Transverse colon (tissue), 4 donors: Measurements from ENCODE around the gene C8A. TPM values are rescaled to one million over a fixed set of nuclear protein-coding genes. Genes with fewer than 3 reads are reported as not detected.

Experiments used
- DNase-seq: peaks from one replicate; pipeline ENCODE4 v3.0.0-alpha.2; 2019
- H3K27ac ChIP-seq, 4 donors: fragments of 200-600 bp; sonication (generic); 2 replicates each; pipeline ENCODE4 v1.5.1; 2016 to 2018; ENCODE audit warnings: inconsistent platforms in 4 of 4
- H3K27me3 ChIP-seq: fragments of 200-600 bp; sonication (generic); 2 replicates; pipeline ENCODE4 v1.5.1; 2017; ENCODE audit warnings: inconsistent platforms
- H3K36me3 ChIP-seq, 4 donors: fragments of 200-600 bp; sonication (generic); 2 replicates each; pipeline ENCODE4 v1.5.1; 2017 to 2019; ENCODE audit warnings: inconsistent platforms in 4 of 4
- H3K4me1 ChIP-seq, 4 donors: fragments of 200-600 bp; sonication (generic); 2 replicates each; pipeline ENCODE4 v1.5.1; 2017 to 2020; ENCODE audit warnings: inconsistent platforms in 4 of 4
- H3K4me3 ChIP-seq, 4 donors: fragments of 200-600 bp; sonication (generic); 1 replicate in 1 of 4; 2 replicates in 3 of 4; pipeline versions ENCODE4 v1.5.1 to v1.6.1; 2017 to 2019; ENCODE audit warnings: inconsistent platforms in 4 of 4
- H3K9me3 ChIP-seq, 2 donors: fragments of 200-600 bp; sonication (generic); 2 replicates each; pipeline ENCODE4 v1.5.1; 2017 to 2019; ENCODE audit warnings: inconsistent platforms in 2 of 2
- CTCF ChIP-seq, 5 experiments: fragments of 200-600 bp in 3 of 5; fragments of 450-650 bp in 2 of 5; sonication (generic) in 3 of 5; IDR thresholded peaks; 1 replicate in 2 of 5; 2 replicates in 3 of 5; pipeline ENCODE4 v1.5.1; 2016 to 2017; ENCODE audit warnings: antibody characterized with exemption in 5 of 5, inconsistent platforms in 3 of 5, mild to moderate bottlenecking in 2 of 5, moderate library complexity in 1 of 5
- EP300 ChIP-seq: sonication (generic); formaldehyde crosslinking; IDR thresholded peaks from one replicate; pipeline ENCODE4 v1.6.1; 2017; ENCODE audit warnings: antibody characterized with exemption, low read depth
- POLR2A ChIP-seq: fragments of 450-650 bp; IDR thresholded peaks from one replicate; pipeline ENCODE4 v1.6.1; 2016; ENCODE audit warnings: antibody characterized with exemption, mild to moderate bottlenecking, moderate library complexity
- POLR2AphosphoS5 ChIP-seq, 3 donors: sonication (generic); formaldehyde crosslinking; IDR thresholded peaks; one replicate each; pipeline ENCODE4 v1.6.1; 2016; ENCODE audit warnings: antibody characterized with exemption in 3 of 3
- WGBS, 2 donors: methylation state at CpG; one replicate each; pipeline ENCODE4 v1.1.5; 2018; ENCODE audit warnings: low coverage in 1 of 2; 5-methylcytosine and 5-hydroxymethylcytosine counted together
- in situ Hi-C, 4 donors: fragments of 200-750 bp; cut with MboI; loops; one replicate each; pipeline versions ENCODE4 v1.15.0 to v1.15.1; 2017; ENCODE audit warnings: low sequenced_read_pairs in 3 of 4, low pct_ligation_motif_present in 1 of 4, low pct_unique_long_range_greater_than_20kb in 1 of 4
- intact Hi-C: fragments of 100-400 bp; cut with DNase I; formaldehyde crosslinking; loops from one replicate; pipeline ENCODE4 v1.15.1; 2023; ENCODE audit warnings: low total_unique reads
- total RNA-seq, 4 donors: library from RNA; depleted of rRNA; stranded (reverse); fragments of >200 nt; gene quantifications; one replicate each; pipeline ENCODE4 v1.1.0, GENCODE V29; 2016

The C8A gene
- total RNA-seq, 4 donors from 2014 or later = not detected

- H3K4me1 ChIP-seq = no peaks in the 10 kb centered on the region
- no peak for DNase-seq
- intact Hi-C loops (no loop called here), in situ Hi-C loops (no loop called here)
- H3K4me3 ChIP-seq = no peak overlapping the region
- no peak for TF ChIP-seq EP300
- TF ChIP-seq POLR2AphosphoS5 (IDR thresholded peaks at IDR 0.05) = no peak
- no peak for TF ChIP-seq POLR2A
- no peak for TF ChIP-seq CTCF (IDR thresholded peaks at IDR 0.05)
- no peaks in the 10 kb centered on the region for H3K27me3 ChIP-seq
- 89 to 90% methylated on average over 1 to 2 of the region's 2 CpGs for WGBS, 2 donors
- H3K27ac ChIP-seq = no peak overlapping the region
- H3K36me3 ChIP-seq = no peaks in the 10 kb centered on the region
- H3K9me3 ChIP-seq = no peaks in the 10 kb centered on the region
Measured at GRCh38 chr1:56929492-56929891, 74.9 kb downstream of the C8A start.

- in situ Hi-C loops = no loop called here
- TF ChIP-seq CTCF (IDR thresholded peaks at IDR 0.05) (no peak), POLR2AphosphoS5 (IDR thresholded peaks at IDR 0.05) (no peak), EP300 (no peak), POLR2A (no peak)
Measured at GRCh38 chr1:56931211-56931610, 76.6 kb downstream of the C8A start.

DNA sequence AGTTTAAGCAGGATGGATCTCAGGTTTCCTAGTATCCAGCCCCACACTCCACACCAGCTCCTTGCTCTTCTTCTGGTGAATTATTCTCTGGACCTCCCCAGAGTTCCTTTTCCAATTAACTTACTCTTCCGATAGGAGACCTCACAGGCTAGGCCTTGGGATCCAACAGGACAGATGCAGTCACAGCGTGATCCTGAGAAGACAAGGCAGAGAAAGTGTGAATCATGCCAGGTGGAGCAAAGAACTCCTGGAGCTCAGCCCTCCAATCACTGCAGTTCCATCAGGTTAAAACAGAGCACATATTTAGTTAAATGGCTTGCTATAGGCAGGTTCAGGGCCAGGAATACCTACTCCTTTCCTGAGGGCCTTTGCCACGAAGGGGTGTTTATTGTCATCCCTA, 77.1 kb downstream of the C8A start:
- no peak overlapping the region for H3K27ac ChIP-seq
- H3K27me3 ChIP-seq = no peaks in the 10 kb centered on the region
- in situ Hi-C loops = no loop called here
- H3K36me3 ChIP-seq = no peaks in the 10 kb centered on the region
- no peak for DNase-seq
- 80 to 86% methylated on average over 1 to 3 of the region's 3 CpGs for WGBS, 2 donors
- no peaks in the 10 kb centered on the region for H3K9me3 ChIP-seq
- intact Hi-C loops = no loop called here
- no peak overlapping the region for H3K4me3 ChIP-seq
- TF ChIP-seq EP300 (no peak), POLR2A (no peak), CTCF (IDR thresholded peaks at IDR 0.05) (no peak), POLR2AphosphoS5 (IDR thresholded peaks at IDR 0.05) (no peak)
- no peaks in the 10 kb centered on the region for H3K4me1 ChIP-seq

More at GRCh38 chr1:56931211-56931610, 76.6 kb downstream of the C8A start:
- 44% methylated on average over 3 of the region's 3 CpGs; no CpG with 5 or more reads in 1 of the 2 donors for WGBS, 2 donors
- no peak for DNase-seq
- Histone ChIP-seq H3K36me3 (no peaks in the 10 kb centered on the region), H3K9me3 (no peaks in the 10 kb centered on the region), H3K27ac (no peak overlapping the region), H3K4me3 (no peak overlapping the region), H3K4me1 (no peaks in the 10 kb centered on the region), H3K27me3 (no peaks in the 10 kb centered on the region)
- intact Hi-C loops = no loop called here

DNA sequence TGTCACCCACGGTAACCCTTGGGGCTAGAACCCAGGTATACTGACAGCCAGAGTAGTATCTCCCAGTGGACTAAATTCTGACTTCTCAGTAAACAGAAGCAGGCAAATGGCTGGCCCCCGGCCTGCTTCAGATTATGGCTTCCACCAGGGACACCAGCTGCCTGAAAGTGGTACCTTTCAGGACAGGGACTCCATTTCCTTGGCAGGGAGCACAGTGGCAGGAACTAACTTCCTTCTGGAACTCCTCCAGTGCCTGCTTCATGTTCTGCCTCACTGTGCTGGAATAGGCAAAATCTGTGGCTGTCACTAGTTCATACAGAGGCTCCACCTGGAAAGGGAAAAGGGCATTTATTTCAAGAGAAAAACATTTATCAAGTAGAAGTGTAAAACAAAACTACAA, 78.6 kb downstream of the C8A start:
- 42% methylated on average over 2 of the region's 2 CpGs; no CpG with 5 or more reads in 1 of the 2 donors for WGBS, 2 donors
- no peaks in the 10 kb centered on the region for H3K4me1 ChIP-seq
- H3K4me3 ChIP-seq = no peak overlapping the region
- intact Hi-C loops = no loop called here
- in situ Hi-C loops = no loop called here
- H3K27ac ChIP-seq = no peak overlapping the region
- TF ChIP-seq CTCF (IDR thresholded peaks at IDR 0.05) = no peak
- no peak for TF ChIP-seq EP300
- TF ChIP-seq POLR2A = no peak
- TF ChIP-seq POLR2AphosphoS5 (IDR thresholded peaks at IDR 0.05) = no peak
- no peaks in the 10 kb centered on the region for H3K9me3 ChIP-seq
- H3K36me3 ChIP-seq = no peaks in the 10 kb centered on the region
- no peak for DNase-seq
- no peaks in the 10 kb centered on the region for H3K27me3 ChIP-seq
